Measurements from ENCODE around the gene CDK14.

CDK14 gene

DNA sequence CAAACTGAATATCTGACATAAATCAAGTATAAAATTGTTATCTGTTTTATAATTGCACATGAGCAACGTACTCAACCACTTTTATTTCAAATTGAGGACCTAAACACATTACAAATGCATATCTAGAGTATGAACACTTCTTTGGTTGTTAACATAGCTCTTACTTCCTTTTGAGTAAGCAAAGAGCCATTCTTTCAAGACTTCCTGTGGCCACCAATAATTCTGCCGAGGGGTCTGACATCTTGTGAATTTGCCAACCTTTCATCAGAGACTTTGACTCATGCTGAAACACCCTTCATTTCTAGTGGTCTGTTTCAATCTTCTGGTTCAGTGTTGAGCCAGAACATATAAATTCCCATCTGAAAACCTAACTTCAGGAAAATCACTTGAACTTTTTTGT, 59.4 kb downstream of the CDK14 start:
- Histone ChIP-seq H3K36me3 (ENCODE audit: control insufficient read depth, insufficient read depth, low read length) (no peaks in the 10 kb centered on the region), H3K27ac (ENCODE audit: insufficient read depth, low read length, poor library complexity, severe bottlenecking) (no peak overlapping the region), H3K27me3 (replicated peaks; ENCODE audit: control insufficient read depth, insufficient read depth, low read length, poor library complexity, severe bottlenecking) (no peaks in the 10 kb centered on the region), H3K4me1 (ENCODE audit: control insufficient read depth, insufficient read depth, low read length, poor library complexity, severe bottlenecking) (no peaks in the 10 kb centered on the region), H3K4me3 (ENCODE audit: insufficient read depth, low read depth, low read length, poor library complexity, severe bottlenecking) (no peak overlapping the region), H3K9me3 (ENCODE audit: control insufficient read depth, low read length) (no peaks in the 10 kb centered on the region)
- no peak for DNase-seq

GRCh38 chr7:90657481-90657880, 61.4 kb downstream of the CDK14 start:
- H3K27ac ChIP-seq (ENCODE audit: insufficient read depth, low read length, poor library complexity, severe bottlenecking), result no peak overlapping the region
- H3K27me3 ChIP-seq (replicated peaks; ENCODE audit: control insufficient read depth, insufficient read depth, low read length, poor library complexity, severe bottlenecking), result no peaks in the 10 kb centered on the region
- no peak for DNase-seq
- H3K36me3 ChIP-seq (ENCODE audit: control insufficient read depth, insufficient read depth, low read length), result no peaks in the 10 kb centered on the region
- no peaks in the 10 kb centered on the region for H3K4me1 ChIP-seq (ENCODE audit: control insufficient read depth, insufficient read depth, low read length, poor library complexity, severe bottlenecking)
- H3K4me3 ChIP-seq (ENCODE audit: insufficient read depth, low read depth, low read length, poor library complexity, severe bottlenecking), result no peak overlapping the region
- H3K9me3 ChIP-seq (ENCODE audit: control insufficient read depth, low read length), result no peaks in the 10 kb centered on the region

- no peaks in the 10 kb centered on the region for H3K4me1 ChIP-seq (ENCODE audit: control insufficient read depth, insufficient read depth, low read length, poor library complexity, severe bottlenecking)
- DNase-seq, result no peak
- no peak overlapping the region for H3K4me3 ChIP-seq (ENCODE audit: insufficient read depth, low read depth, low read length, poor library complexity, severe bottlenecking)
- no peak overlapping the region for H3K27ac ChIP-seq (ENCODE audit: insufficient read depth, low read length, poor library complexity, severe bottlenecking)
- H3K9me3 ChIP-seq (ENCODE audit: control insufficient read depth, low read length), result no peaks in the 10 kb centered on the region
- H3K36me3 ChIP-seq (ENCODE audit: control insufficient read depth, insufficient read depth, low read length), result no peaks in the 10 kb centered on the region
- H3K27me3 ChIP-seq (replicated peaks; ENCODE audit: control insufficient read depth, insufficient read depth, low read length, poor library complexity, severe bottlenecking), result no peaks in the 10 kb centered on the region
These were observed 64.0 kb downstream of the CDK14 start for GRCh38 chr7:90660100-90660499.

DNA sequence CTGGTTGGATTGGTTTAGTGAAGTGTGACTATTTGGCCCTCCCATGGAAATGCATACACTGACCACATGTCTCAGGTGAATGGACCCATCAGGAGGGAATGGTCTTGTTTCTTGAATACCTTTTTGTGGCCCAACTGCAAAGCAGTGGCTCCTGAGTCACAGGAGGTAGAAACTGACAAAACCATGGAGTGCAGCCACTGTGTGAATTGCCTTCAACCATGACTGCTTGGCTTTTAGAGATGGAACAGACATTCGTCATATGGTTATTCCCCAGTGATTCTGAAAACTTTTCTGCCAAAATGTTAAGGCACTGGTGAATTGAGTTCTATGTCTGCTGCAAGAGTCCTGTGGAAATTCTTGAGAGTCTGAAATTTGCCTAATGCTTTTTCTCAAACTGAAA, 64.7 kb downstream of the CDK14 start:
- no peaks in the 10 kb centered on the region for H3K9me3 ChIP-seq (ENCODE audit: control insufficient read depth, low read length)
- H3K4me3 ChIP-seq (ENCODE audit: insufficient read depth, low read depth, low read length, poor library complexity, severe bottlenecking), result no peak overlapping the region
- H3K36me3 ChIP-seq (ENCODE audit: control insufficient read depth, insufficient read depth, low read length), result no peaks in the 10 kb centered on the region
- H3K27ac ChIP-seq (ENCODE audit: insufficient read depth, low read length, poor library complexity, severe bottlenecking), result no peak overlapping the region
- no peaks in the 10 kb centered on the region for H3K27me3 ChIP-seq (replicated peaks; ENCODE audit: control insufficient read depth, insufficient read depth, low read length, poor library complexity, severe bottlenecking)
- no peaks in the 10 kb centered on the region for H3K4me1 ChIP-seq (ENCODE audit: control insufficient read depth, insufficient read depth, low read length, poor library complexity, severe bottlenecking)
- DNase-seq, result no peak

GRCh38 chr7:90661290-90662151, 65.4 kb downstream of the CDK14 start:
- H3K4me3 ChIP-seq (ENCODE audit: insufficient read depth, low read depth, low read length, poor library complexity, severe bottlenecking), result no peak overlapping the region
- no peaks in the 10 kb centered on the region for H3K4me1 ChIP-seq (ENCODE audit: control insufficient read depth, insufficient read depth, low read length, poor library complexity, severe bottlenecking)
- no peaks in the 10 kb centered on the region for H3K9me3 ChIP-seq (ENCODE audit: control insufficient read depth, low read length)
- no peak overlapping the region for H3K27ac ChIP-seq (ENCODE audit: insufficient read depth, low read length, poor library complexity, severe bottlenecking)
- H3K36me3 ChIP-seq (ENCODE audit: control insufficient read depth, insufficient read depth, low read length), result no peaks in the 10 kb centered on the region
- no peaks in the 10 kb centered on the region for H3K27me3 ChIP-seq (replicated peaks; ENCODE audit: control insufficient read depth, insufficient read depth, low read length, poor library complexity, severe bottlenecking)
- no peak for DNase-seq

DNA sequence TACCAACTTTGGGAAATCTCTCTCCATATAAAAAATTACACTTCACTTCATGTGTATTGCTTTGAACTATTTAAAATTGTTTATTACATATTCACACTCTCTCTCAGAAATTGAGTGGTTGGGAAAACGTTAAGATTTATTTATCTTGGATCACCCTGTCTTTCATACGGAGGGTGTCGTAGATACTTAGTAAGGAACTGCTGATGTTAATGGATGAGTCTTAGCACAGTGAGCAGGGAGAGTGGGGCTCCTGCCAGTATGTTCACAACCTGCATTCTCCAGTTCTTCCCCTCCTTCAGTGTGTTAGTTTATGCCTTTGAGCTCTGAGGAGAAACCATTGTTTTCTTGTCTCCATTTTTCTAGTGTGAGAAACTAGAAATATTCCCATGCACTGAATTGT, 67.1 kb downstream of the CDK14 start:
- H3K27ac ChIP-seq (ENCODE audit: insufficient read depth, low read length, poor library complexity, severe bottlenecking), result no peak overlapping the region
- no peak overlapping the region for H3K4me3 ChIP-seq (ENCODE audit: insufficient read depth, low read depth, low read length, poor library complexity, severe bottlenecking)
- H3K9me3 ChIP-seq (ENCODE audit: control insufficient read depth, low read length), result no peaks in the 10 kb centered on the region
- H3K36me3 ChIP-seq (ENCODE audit: control insufficient read depth, insufficient read depth, low read length), result no peaks in the 10 kb centered on the region
- H3K27me3 ChIP-seq (replicated peaks; ENCODE audit: control insufficient read depth, insufficient read depth, low read length, poor library complexity, severe bottlenecking), result no peaks in the 10 kb centered on the region
- H3K4me1 ChIP-seq (ENCODE audit: control insufficient read depth, insufficient read depth, low read length, poor library complexity, severe bottlenecking), result no peaks in the 10 kb centered on the region
- DNase-seq, result no peak

GRCh38 chr7:90666186-90666585, 70.1 kb downstream of the CDK14 start:
- Histone ChIP-seq H3K27me3 (replicated peaks; ENCODE audit: control insufficient read depth, insufficient read depth, low read length, poor library complexity, severe bottlenecking) (no peaks in the 10 kb centered on the region), H3K27ac (ENCODE audit: insufficient read depth, low read length, poor library complexity, severe bottlenecking) (no peak overlapping the region), H3K4me1 (ENCODE audit: control insufficient read depth, insufficient read depth, low read length, poor library complexity, severe bottlenecking) (no peaks in the 10 kb centered on the region), H3K4me3 (ENCODE audit: insufficient read depth, low read depth, low read length, poor library complexity, severe bottlenecking) (no peak overlapping the region), H3K36me3 (ENCODE audit: control insufficient read depth, insufficient read depth, low read length) (no peaks in the 10 kb centered on the region), H3K9me3 (ENCODE audit: control insufficient read depth, low read length) (no peaks in the 10 kb centered on the region)
- no peak for DNase-seq

- Histone ChIP-seq H3K4me1 (ENCODE audit: control insufficient read depth, insufficient read depth, low read length, poor library complexity, severe bottlenecking) (no peaks in the 10 kb centered on the region), H3K4me3 (ENCODE audit: insufficient read depth, low read depth, low read length, poor library complexity, severe bottlenecking) (no peak overlapping the region), H3K27me3 (replicated peaks; ENCODE audit: control insufficient read depth, insufficient read depth, low read length, poor library complexity, severe bottlenecking) (no peaks in the 10 kb centered on the region), H3K27ac (ENCODE audit: insufficient read depth, low read length, poor library complexity, severe bottlenecking) (no peak overlapping the region), H3K9me3 (ENCODE audit: control insufficient read depth, low read length) (no peaks in the 10 kb centered on the region), H3K36me3 (ENCODE audit: control insufficient read depth, insufficient read depth, low read length) (no peaks in the 10 kb centered on the region)
- no peak for DNase-seq
These were observed 72.9 kb downstream of the CDK14 start for GRCh38 chr7:90668992-90669391.

GRCh38 chr7:90669492-90669891, 73.4 kb downstream of the CDK14 start:
- H3K27ac ChIP-seq (ENCODE audit: insufficient read depth, low read length, poor library complexity, severe bottlenecking), result no peak overlapping the region

GRCh38 chr7:90671571-90671970, 75.5 kb downstream of the CDK14 start:
- Histone ChIP-seq H3K36me3 (ENCODE audit: control insufficient read depth, insufficient read depth, low read length) (no peaks in the 10 kb centered on the region), H3K4me3 (ENCODE audit: insufficient read depth, low read depth, low read length, poor library complexity, severe bottlenecking) (no peak overlapping the region), H3K27me3 (replicated peaks; ENCODE audit: control insufficient read depth, insufficient read depth, low read length, poor library complexity, severe bottlenecking) (no peaks in the 10 kb centered on the region), H3K27ac (ENCODE audit: insufficient read depth, low read length, poor library complexity, severe bottlenecking) (no peak overlapping the region), H3K4me1 (ENCODE audit: control insufficient read depth, insufficient read depth, low read length, poor library complexity, severe bottlenecking) (no peaks in the 10 kb centered on the region), H3K9me3 (ENCODE audit: control insufficient read depth, low read length) (no peaks in the 10 kb centered on the region)
- DNase-seq, result no peak

More at GRCh38 chr7:90669492-90669891, 73.4 kb downstream of the CDK14 start:
- H3K4me3 ChIP-seq (ENCODE audit: insufficient read depth, low read depth, low read length, poor library complexity, severe bottlenecking), result no peak overlapping the region
- DNase-seq, result no peak
- H3K36me3 ChIP-seq (ENCODE audit: control insufficient read depth, insufficient read depth, low read length), result no peaks in the 10 kb centered on the region
- no peaks in the 10 kb centered on the region for H3K4me1 ChIP-seq (ENCODE audit: control insufficient read depth, insufficient read depth, low read length, poor library complexity, severe bottlenecking)
- no peaks in the 10 kb centered on the region for H3K9me3 ChIP-seq (ENCODE audit: control insufficient read depth, low read length)
- H3K27me3 ChIP-seq (replicated peaks; ENCODE audit: control insufficient read depth, insufficient read depth, low read length, poor library complexity, severe bottlenecking), result no peaks in the 10 kb centered on the region
